ENCODE data around the gene GEMIN7. TPM values are rescaled to one million over a fixed set of nuclear protein-coding genes. Genes with fewer than 3 reads are reported as not detected.

GEMIN7 gene
- polyA plus RNA-seq, 1 donor from 2014 or later: 26.5 TPM

DNA sequence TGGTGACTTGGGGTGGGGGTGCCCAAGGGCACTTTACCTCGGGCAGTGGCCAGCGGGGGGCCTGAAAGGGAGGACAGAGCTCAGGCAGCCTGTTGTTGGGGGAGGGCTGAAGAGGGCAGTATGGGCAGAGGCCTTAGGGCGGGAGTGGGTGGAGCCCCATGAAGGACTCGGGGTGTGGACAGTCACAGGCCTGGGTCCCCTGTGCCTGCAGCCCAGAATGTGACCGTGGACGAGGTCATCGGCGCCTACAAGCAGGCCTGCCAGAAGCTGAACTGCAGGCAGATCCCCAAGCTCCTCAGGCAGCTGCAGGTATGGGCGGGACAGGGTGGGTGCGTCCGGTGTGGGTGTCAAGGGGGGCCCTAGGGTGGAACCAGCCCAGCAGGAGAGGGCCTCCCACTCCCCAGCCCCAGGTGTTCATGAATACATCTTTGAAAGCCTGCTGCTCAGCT is 59.3 kb downstream of the GEMIN7 start:
- H3K9me3 ChIP-seq (ENCODE audit: low read length): no peaks in the 10 kb centered on the region
- no peaks in the 10 kb centered on the region for H3K27me3 ChIP-seq (ENCODE audit: insufficient read depth, low read depth, low read length)
- no peaks in the 10 kb centered on the region for H4K20me1 ChIP-seq (ENCODE audit: insufficient read depth)
- H3K79me2 ChIP-seq (replicated peaks; ENCODE audit: insufficient read depth, low read length): peaks cover 3% of the 10 kb centered on the region
- no peaks in the 10 kb centered on the region for H3K36me3 ChIP-seq (ENCODE audit: insufficient read depth, low read length)
- no peak overlapping the region for H3K9ac ChIP-seq (ENCODE audit: low read length)
- H3K4me2 ChIP-seq (ENCODE audit: low read length): no peak overlapping the region
- no peaks in the 10 kb centered on the region for H3F3A ChIP-seq (ENCODE audit: insufficient read depth, low read length, poor library complexity, severe bottlenecking)
- H3K9me2 ChIP-seq (ENCODE audit: insufficient read depth, low read length): no peaks in the 10 kb centered on the region
- no peak overlapping the region for H3K27ac ChIP-seq (ENCODE audit: low read length)
- TF ChIP-seq MXI1 (conservative IDR thresholded peaks at IDR 0.05; ENCODE audit: poor library complexity, severe bottlenecking) (no peak), TAF1 (IDR thresholded peaks at IDR 0.05; ENCODE audit: low read depth) (no peak), POLR2AphosphoS5 (IDR thresholded peaks at IDR 0.05) (no peak), RAD21 (conservative IDR thresholded peaks at IDR 0.05) (no peak), EP300 (conservative IDR thresholded peaks at IDR 0.05; ENCODE audit: poor library complexity, severe bottlenecking) (no peak), SMC3 (conservative IDR thresholded peaks at IDR 0.05; ENCODE audit: poor library complexity) (no peak)
- TF ChIP-seq, protein P1, sequence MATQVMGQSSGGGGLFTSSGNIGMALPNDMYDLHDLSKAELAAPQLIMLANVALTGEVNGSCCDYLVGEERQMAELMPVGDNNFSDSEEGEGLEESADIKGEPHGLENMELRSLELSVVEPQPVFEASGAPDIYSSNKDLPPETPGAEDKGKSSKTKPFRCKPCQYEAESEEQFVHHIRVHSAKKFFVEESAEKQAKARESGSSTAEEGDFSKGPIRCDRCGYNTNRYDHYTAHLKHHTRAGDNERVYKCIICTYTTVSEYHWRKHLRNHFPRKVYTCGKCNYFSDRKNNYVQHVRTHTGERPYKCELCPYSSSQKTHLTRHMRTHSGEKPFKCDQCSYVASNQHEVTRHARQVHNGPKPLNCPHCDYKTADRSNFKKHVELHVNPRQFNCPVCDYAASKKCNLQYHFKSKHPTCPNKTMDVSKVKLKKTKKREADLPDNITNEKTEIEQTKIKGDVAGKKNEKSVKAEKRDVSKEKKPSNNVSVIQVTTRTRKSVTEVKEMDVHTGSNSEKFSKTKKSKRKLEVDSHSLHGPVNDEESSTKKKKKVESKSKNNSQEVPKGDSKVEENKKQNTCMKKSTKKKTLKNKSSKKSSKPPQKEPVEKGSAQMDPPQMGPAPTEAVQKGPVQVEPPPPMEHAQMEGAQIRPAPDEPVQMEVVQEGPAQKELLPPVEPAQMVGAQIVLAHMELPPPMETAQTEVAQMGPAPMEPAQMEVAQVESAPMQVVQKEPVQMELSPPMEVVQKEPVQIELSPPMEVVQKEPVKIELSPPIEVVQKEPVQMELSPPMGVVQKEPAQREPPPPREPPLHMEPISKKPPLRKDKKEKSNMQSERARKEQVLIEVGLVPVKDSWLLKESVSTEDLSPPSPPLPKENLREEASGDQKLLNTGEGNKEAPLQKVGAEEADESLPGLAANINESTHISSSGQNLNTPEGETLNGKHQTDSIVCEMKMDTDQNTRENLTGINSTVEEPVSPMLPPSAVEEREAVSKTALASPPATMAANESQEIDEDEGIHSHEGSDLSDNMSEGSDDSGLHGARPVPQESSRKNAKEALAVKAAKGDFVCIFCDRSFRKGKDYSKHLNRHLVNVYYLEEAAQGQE (IDR thresholded peaks at IDR 0.05; ENCODE audit: borderline replicate concordance): no peak
- TF ChIP-seq, protein P2, sequence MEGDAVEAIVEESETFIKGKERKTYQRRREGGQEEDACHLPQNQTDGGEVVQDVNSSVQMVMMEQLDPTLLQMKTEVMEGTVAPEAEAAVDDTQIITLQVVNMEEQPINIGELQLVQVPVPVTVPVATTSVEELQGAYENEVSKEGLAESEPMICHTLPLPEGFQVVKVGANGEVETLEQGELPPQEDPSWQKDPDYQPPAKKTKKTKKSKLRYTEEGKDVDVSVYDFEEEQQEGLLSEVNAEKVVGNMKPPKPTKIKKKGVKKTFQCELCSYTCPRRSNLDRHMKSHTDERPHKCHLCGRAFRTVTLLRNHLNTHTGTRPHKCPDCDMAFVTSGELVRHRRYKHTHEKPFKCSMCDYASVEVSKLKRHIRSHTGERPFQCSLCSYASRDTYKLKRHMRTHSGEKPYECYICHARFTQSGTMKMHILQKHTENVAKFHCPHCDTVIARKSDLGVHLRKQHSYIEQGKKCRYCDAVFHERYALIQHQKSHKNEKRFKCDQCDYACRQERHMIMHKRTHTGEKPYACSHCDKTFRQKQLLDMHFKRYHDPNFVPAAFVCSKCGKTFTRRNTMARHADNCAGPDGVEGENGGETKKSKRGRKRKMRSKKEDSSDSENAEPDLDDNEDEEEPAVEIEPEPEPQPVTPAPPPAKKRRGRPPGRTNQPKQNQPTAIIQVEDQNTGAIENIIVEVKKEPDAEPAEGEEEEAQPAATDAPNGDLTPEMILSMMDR (IDR thresholded peaks at IDR 0.05; ENCODE audit: poor library complexity, severe bottlenecking): no peak
- H2AFZ ChIP-seq (ENCODE audit: low read depth, low read length): no peak overlapping the region
- no peak overlapping the region for H3K4me3 ChIP-seq (ENCODE audit: low read length)

DNA sequence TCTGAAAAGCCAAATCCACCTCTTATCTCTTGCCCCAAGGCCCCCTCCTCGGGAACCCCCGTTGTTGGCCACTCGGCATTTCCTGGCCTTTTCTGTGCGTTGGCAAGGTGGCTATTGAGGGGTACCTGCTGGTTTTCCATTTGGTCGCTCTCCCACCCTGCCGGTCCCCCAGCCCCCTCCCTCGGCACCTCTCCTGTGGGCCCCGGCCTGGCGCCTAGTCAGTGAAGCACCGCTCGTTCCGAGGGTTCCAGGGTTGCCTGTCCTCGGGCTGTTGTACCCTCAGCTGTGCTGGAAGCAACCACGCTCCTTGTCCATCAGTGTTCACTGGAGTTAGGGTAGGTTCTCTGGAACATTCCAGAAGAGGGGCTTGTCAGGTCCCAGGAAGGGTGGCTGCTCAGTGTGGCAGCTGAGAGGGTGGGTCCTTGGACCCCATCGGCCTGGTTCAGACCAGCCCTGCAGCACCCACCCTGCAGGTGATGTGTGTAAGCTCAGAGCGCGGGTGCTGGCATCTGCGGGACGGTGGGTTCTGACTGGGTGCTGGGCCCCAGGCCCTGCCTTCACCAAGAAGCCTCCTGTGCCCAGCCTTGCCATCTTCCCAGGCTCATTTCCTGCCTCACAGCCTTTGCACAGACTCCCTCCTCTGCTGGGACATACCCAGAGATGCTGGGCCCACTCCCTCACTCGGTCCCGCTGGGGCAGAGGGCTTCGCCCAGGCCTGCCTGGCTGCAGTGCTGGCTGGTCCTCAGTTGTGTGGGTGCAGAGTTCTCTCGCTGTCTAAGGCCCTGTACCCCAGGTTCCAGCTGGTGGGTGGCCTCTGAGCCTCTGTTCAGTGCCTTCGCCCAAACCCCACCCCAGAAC is 60.5 kb downstream of the GEMIN7 start:
- no peak overlapping the region for H2AFZ ChIP-seq (ENCODE audit: low read depth, low read length)
- no peak for TF ChIP-seq RAD21 (conservative IDR thresholded peaks at IDR 0.05)
- no peak for TF ChIP-seq TAF1 (IDR thresholded peaks at IDR 0.05; ENCODE audit: low read depth)
- no peak for TF ChIP-seq SMC3 (conservative IDR thresholded peaks at IDR 0.05; ENCODE audit: poor library complexity)
- no peak for TF ChIP-seq EP300 (conservative IDR thresholded peaks at IDR 0.05; ENCODE audit: poor library complexity, severe bottlenecking)
- TF ChIP-seq POLR2AphosphoS5 (IDR thresholded peaks at IDR 0.05): no peak
- no peak overlapping the region for H3K4me3 ChIP-seq (ENCODE audit: low read length)
- H4K20me1 ChIP-seq (ENCODE audit: insufficient read depth): no peaks in the 10 kb centered on the region
- no peak overlapping the region for H3K27ac ChIP-seq (ENCODE audit: low read length)
- no peaks in the 10 kb centered on the region for H3K27me3 ChIP-seq (ENCODE audit: insufficient read depth, low read depth, low read length)
- H3K9me3 ChIP-seq (ENCODE audit: low read length): no peaks in the 10 kb centered on the region
- H3F3A ChIP-seq (ENCODE audit: insufficient read depth, low read length, poor library complexity, severe bottlenecking): no peaks in the 10 kb centered on the region
- H3K36me3 ChIP-seq (ENCODE audit: insufficient read depth, low read length): no peaks in the 10 kb centered on the region
- no peaks in the 10 kb centered on the region for H3K9me2 ChIP-seq (ENCODE audit: insufficient read depth, low read length)
- peaks cover 3% of the 10 kb centered on the region for H3K79me2 ChIP-seq (replicated peaks; ENCODE audit: insufficient read depth, low read length)
- no peak overlapping the region for H3K9ac ChIP-seq (ENCODE audit: low read length)
- H3K4me2 ChIP-seq (ENCODE audit: low read length): no peak overlapping the region
